CD4-positive, alpha-beta T cell treated with Interferon gamma for 1 hour (primary cell): Measurements from ENCODE around the gene GSTM3.
"Not testable (repeated sequence)": the region's sequence is repeated elsewhere in the genome, so short reads cannot be mapped to it uniquely, and the experiment has no call there.

Experiments
- DNase-seq: peaks from one replicate; pipeline ENCODE4 v3.0.0-alpha.2; 2020

GSTM3 gene

GRCh38 chr1:109773900-109774485, 33.2 kb upstream of the GSTM3 start:
- no peak for DNase-seq

GRCh38 chr1:109773203-109773899, 32.5 kb upstream of the GSTM3 start:
- DNase-seq, result peak; percentile 78

GRCh38 chr1:109772658-109773202, 31.9 kb upstream of the GSTM3 start:
- DNase-seq, result no peak

- DNase-seq, result no peak
Observed at GRCh38 chr1:109771712-109772657, 31.1 kb upstream of the GSTM3 start.

GRCh38 chr1:109770331-109771095, 29.7 kb upstream of the GSTM3 start:
- no peak for DNase-seq

GRCh38 chr1:109769330-109770078, 28.7 kb upstream of the GSTM3 start:
- no peak for DNase-seq

GRCh38 chr1:109768820-109769219, 28.0 kb upstream of the GSTM3 start:
- no peak for DNase-seq

GRCh38 chr1:109768335-109768650, 27.5 kb upstream of the GSTM3 start:
- no peak for DNase-seq

- no peak for DNase-seq
Observed at GRCh38 chr1:109767637-109768334, 26.9 kb upstream of the GSTM3 start.

- not testable (repeated sequence) for DNase-seq
Observed at GRCh38 chr1:109766991-109767636, 26.3 kb upstream of the GSTM3 start.

GRCh38 chr1:109765896-109766615, 25.2 kb upstream of the GSTM3 start:
- DNase-seq, result no peak

- no peak for DNase-seq
Observed at GRCh38 chr1:109765483-109765815, 24.6 kb upstream of the GSTM3 start.

- DNase-seq, result no peak
Observed at GRCh38 chr1:109764561-109765482, 24.0 kb upstream of the GSTM3 start.

- no peak for DNase-seq
Observed at GRCh38 chr1:109763646-109764415, 23.0 kb upstream of the GSTM3 start, which contains the start of gene EPS8L3. Gene EPS8L3 (minus strand): TSS chr1:109763923. CDS start chr1:109761749, 2,174 bp downstream.

- DNase-seq, result peak; percentile 34
Observed at GRCh38 chr1:109762821-109763645, 22.2 kb upstream of the GSTM3 start.

GRCh38 chr1:109762039-109762585, 21.3 kb upstream of the GSTM3 start:
- no peak for DNase-seq
